ENCODE measurements around the gene SUGCT. TPM values are rescaled to one million over a fixed set of nuclear protein-coding genes. Genes with fewer than 3 reads are reported as not detected.

Gene SUGCT
- total RNA-seq, 1 experiment from 2014 or later = 1.5 TPM

DNA sequence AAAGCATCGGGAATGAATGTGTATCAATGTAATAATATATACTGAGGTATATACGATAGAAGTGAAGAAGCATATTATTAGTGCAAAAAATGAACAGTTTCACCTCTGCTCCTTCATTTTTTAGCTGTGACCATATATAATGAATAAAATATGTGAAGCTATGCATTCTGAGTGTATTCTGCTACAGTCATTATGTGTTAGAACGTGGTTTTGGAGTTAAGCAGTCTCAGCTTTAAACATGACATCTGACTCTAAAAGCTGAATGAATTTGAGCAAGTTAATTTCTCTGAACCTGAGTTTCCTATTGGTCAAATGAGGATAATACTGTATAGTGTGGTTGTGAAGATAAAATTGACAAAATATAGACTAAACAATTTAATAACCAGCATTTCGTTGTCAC, 358.1 kb downstream of the SUGCT start:
- no TSS peak for BruUV-seq (replicated peaks)
- H3K4me1 ChIP-seq (ENCODE audit: insufficient read depth, low read length, poor library complexity, severe bottlenecking) = no peaks in the 10 kb centered on the region
- no peak overlapping the region for H3K4me3 ChIP-seq (ENCODE audit: low read depth, low read length, poor library complexity, severe bottlenecking)
- intact Hi-C loops (cut with micrococcal nuclease; ENCODE audit: unreplicated experiment) = loop anchor here (10.0 kb wide), 1 partner anchor 272 kb away; no protein-coding TSS in a partner anchor
- no peak overlapping the region for H3K27ac ChIP-seq (ENCODE audit: low read depth, low read length, poor library complexity, severe bottlenecking)
- no peak for DNase-seq (ENCODE audit: low spot score)
- H3K36me3 ChIP-seq (ENCODE audit: insufficient read depth, low read length, poor library complexity, severe bottlenecking) = no peaks in the 10 kb centered on the region
- ChIA-PET POLR2A (ENCODE audit: low non-redundant PET) (no interaction called here), CTCF (no interaction called here)
- TF ChIP-seq EZH2 (IDR thresholded peaks at IDR 0.05; ENCODE audit: borderline replicate concordance, low read depth, low read length, poor library complexity, severe bottlenecking) = no peak
- TF ChIP-seq, protein P1, sequence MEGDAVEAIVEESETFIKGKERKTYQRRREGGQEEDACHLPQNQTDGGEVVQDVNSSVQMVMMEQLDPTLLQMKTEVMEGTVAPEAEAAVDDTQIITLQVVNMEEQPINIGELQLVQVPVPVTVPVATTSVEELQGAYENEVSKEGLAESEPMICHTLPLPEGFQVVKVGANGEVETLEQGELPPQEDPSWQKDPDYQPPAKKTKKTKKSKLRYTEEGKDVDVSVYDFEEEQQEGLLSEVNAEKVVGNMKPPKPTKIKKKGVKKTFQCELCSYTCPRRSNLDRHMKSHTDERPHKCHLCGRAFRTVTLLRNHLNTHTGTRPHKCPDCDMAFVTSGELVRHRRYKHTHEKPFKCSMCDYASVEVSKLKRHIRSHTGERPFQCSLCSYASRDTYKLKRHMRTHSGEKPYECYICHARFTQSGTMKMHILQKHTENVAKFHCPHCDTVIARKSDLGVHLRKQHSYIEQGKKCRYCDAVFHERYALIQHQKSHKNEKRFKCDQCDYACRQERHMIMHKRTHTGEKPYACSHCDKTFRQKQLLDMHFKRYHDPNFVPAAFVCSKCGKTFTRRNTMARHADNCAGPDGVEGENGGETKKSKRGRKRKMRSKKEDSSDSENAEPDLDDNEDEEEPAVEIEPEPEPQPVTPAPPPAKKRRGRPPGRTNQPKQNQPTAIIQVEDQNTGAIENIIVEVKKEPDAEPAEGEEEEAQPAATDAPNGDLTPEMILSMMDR (conservative IDR thresholded peaks at IDR 0.05; ENCODE audit: low read depth, low read length) = no peak
- H3K27me3 ChIP-seq (replicated peaks; ENCODE audit: insufficient read depth, low read depth, low read length, poor library complexity) = no peaks in the 10 kb centered on the region
- H3K9me3 ChIP-seq (ENCODE audit: low read depth, low read length, poor library complexity, severe bottlenecking) = no peaks in the 10 kb centered on the region

DNA sequence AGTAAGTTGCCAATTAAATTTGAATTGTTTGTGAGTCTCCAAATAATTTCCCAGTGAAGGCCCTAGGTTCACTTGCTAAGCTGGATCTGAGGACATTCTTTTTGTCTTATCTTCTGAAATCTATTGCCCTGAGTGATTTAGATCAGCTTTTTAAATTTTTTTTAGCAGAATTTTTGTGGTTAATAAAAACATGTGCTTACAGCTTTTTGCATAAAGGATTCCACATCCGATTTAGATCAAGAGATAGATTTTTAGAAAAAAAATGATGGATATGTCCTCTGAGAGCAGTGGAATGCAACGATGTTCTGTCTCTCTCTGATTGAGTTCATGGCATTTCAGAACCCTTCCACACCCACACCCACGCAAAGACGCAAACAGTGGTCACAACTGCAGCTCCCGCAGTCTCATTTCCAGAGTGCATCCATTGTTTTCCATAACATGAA, 358.8 kb downstream of the SUGCT start:
- no TSS peak for BruUV-seq (replicated peaks)
- no peaks in the 10 kb centered on the region for H3K4me1 ChIP-seq (ENCODE audit: insufficient read depth, low read length, poor library complexity, severe bottlenecking)
- H3K9me3 ChIP-seq (ENCODE audit: low read depth, low read length, poor library complexity, severe bottlenecking) = no peaks in the 10 kb centered on the region
- H3K27me3 ChIP-seq (replicated peaks; ENCODE audit: insufficient read depth, low read depth, low read length, poor library complexity) = no peaks in the 10 kb centered on the region
- ChIA-PET POLR2A (ENCODE audit: low non-redundant PET) (no interaction called here), CTCF (no interaction called here)
- TF ChIP-seq, protein P1 (conservative IDR thresholded peaks at IDR 0.05; ENCODE audit: low read depth, low read length) = no peak
- no peak for TF ChIP-seq EZH2 (IDR thresholded peaks at IDR 0.05; ENCODE audit: borderline replicate concordance, low read depth, low read length, poor library complexity, severe bottlenecking)
- no peak overlapping the region for H3K4me3 ChIP-seq (ENCODE audit: low read depth, low read length, poor library complexity, severe bottlenecking)
- no peak for DNase-seq (ENCODE audit: low spot score)
- H3K27ac ChIP-seq (ENCODE audit: low read depth, low read length, poor library complexity, severe bottlenecking) = no peak overlapping the region
- intact Hi-C loops (cut with micrococcal nuclease; ENCODE audit: unreplicated experiment) = loop anchor here (10.0 kb wide), 1 partner anchor 271 kb away; no protein-coding TSS in a partner anchor
- H3K36me3 ChIP-seq (ENCODE audit: insufficient read depth, low read length, poor library complexity, severe bottlenecking) = no peaks in the 10 kb centered on the region

DNA sequence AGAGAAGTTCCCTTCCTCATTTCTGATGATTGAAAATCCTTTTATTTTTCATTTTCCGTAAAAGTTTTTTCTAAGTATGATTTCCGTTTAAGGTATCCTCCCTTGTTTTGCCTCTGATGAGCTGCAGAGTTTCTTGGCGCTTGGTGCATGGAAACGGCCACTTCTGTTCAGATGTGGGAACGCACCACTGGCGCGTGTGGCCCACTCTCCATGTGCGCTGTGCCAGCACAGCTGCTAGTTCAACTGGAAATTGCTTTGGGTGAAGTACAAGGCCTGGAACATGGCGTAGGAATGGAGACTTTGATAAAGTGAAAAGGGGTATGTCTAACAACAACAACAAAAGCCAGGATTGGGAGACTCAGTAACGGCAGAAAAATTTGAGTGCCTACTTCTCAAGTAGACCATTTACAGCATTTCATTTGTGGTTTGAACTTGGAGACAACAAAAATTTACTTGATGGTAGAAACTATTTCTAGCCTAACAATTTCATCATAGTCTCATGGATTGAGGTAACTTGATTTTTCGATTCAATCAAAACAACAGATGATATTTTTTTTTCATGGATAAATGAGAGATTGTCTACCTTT, 364.2 kb downstream of the SUGCT start:
- no peak for DNase-seq (ENCODE audit: low spot score)
- Histone ChIP-seq H3K27ac (ENCODE audit: low read depth, low read length, poor library complexity, severe bottlenecking) (no peak overlapping the region), H3K36me3 (ENCODE audit: insufficient read depth, low read length, poor library complexity, severe bottlenecking) (no peaks in the 10 kb centered on the region), H3K4me1 (ENCODE audit: insufficient read depth, low read length, poor library complexity, severe bottlenecking) (no peaks in the 10 kb centered on the region), H3K4me3 (ENCODE audit: low read depth, low read length, poor library complexity, severe bottlenecking) (no peak overlapping the region), H3K27me3 (replicated peaks; ENCODE audit: insufficient read depth, low read depth, low read length, poor library complexity) (no peaks in the 10 kb centered on the region), H3K9me3 (ENCODE audit: low read depth, low read length, poor library complexity, severe bottlenecking) (no peaks in the 10 kb centered on the region)
- ChIA-PET POLR2A (ENCODE audit: low non-redundant PET) (no interaction called here), CTCF (no interaction called here)
- BruUV-seq (replicated peaks) = no TSS peak
- intact Hi-C loops (cut with micrococcal nuclease; ENCODE audit: unreplicated experiment) = loop anchor here (10.0 kb wide), 1 partner anchor 266 kb away; no protein-coding TSS in a partner anchor
- TF ChIP-seq, protein P1 (conservative IDR thresholded peaks at IDR 0.05; ENCODE audit: low read depth, low read length) = no peak
- TF ChIP-seq EZH2 (IDR thresholded peaks at IDR 0.05; ENCODE audit: borderline replicate concordance, low read depth, low read length, poor library complexity, severe bottlenecking) = no peak

All from A673 (cell line).